Mesothelial cell of epicardium (in vitro differentiated cells): ENCODE results near the gene OTUB2. TPM values are rescaled to one million over a fixed set of nuclear protein-coding genes. Genes with fewer than 3 reads are reported as not detected.

Experiments used
- DNase-seq, 2 experiments: peaks; one replicate each; pipeline ENCODE4 v3.0.0; 2021; ENCODE audit warnings: low spot score in 2 of 2; ENCODE audit not compliant: unreplicated experiment in 2 of 2
- H3K27ac Mint-ChIP-seq: 2 replicates; pipeline ENCODE4 v1.8.0; 2021; ENCODE audit warnings: mixed read lengths
- H3K27me3 Mint-ChIP-seq: 2 replicates; pipeline ENCODE4 v1.8.0; 2021; ENCODE audit warnings: low read depth, mixed read lengths
- H3K36me3 Mint-ChIP-seq: 2 replicates; pipeline ENCODE4 v1.8.0; 2021; ENCODE audit warnings: mixed read lengths
- H3K4me1 Mint-ChIP-seq: 2 replicates; pipeline ENCODE4 v1.8.0; 2021; ENCODE audit warnings: mixed read lengths
- H3K4me3 Mint-ChIP-seq: 2 replicates; pipeline ENCODE4 v1.8.0; 2021; ENCODE audit warnings: mild to moderate bottlenecking, moderate library complexity, mixed read lengths
- H3K9me3 Mint-ChIP-seq: 2 replicates; pipeline ENCODE4 v1.8.0; 2021; ENCODE audit warnings: mixed read lengths
- total RNA-seq: library from RNA; stranded (reverse); gene quantifications from 3 replicates; pipeline ENCODE4 v1.2.1, GENCODE V29; 2021
- TF ChIP-seq, protein P1 (sequence below): fragments of 200-600 bp; sonication (generic); IDR thresholded peaks from one replicate; pipeline ENCODE4 v1.5.0; 2021; ENCODE audit warnings: antibody characterized with exemption; ENCODE audit not compliant: unreplicated experiment

The OTUB2 gene
- total RNA-seq, 1 donor from 2014 or later = 6.6 TPM

DNA sequence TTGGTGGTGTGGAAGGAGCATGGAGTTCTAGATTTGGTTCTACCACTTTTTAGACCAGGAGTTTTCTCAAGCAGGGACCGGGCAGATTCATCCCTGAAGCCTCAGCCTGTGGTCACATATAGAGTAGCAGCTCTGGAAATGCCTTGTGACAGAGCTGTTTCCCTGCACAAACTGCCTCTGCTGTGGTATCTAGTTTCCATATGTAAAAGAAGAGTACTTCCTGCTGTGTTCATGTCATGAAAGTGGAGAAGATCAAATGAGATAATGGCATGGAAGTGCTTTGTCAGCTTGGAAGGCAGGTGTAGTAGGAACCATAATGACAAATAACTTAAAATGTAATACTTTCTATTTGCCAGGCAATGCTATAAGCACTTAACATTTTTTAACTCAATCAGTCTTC is 26.1 kb downstream of the OTUB2 start:
- H3K27ac Mint-ChIP-seq = no peak overlapping the region
- TF ChIP-seq, protein P1, sequence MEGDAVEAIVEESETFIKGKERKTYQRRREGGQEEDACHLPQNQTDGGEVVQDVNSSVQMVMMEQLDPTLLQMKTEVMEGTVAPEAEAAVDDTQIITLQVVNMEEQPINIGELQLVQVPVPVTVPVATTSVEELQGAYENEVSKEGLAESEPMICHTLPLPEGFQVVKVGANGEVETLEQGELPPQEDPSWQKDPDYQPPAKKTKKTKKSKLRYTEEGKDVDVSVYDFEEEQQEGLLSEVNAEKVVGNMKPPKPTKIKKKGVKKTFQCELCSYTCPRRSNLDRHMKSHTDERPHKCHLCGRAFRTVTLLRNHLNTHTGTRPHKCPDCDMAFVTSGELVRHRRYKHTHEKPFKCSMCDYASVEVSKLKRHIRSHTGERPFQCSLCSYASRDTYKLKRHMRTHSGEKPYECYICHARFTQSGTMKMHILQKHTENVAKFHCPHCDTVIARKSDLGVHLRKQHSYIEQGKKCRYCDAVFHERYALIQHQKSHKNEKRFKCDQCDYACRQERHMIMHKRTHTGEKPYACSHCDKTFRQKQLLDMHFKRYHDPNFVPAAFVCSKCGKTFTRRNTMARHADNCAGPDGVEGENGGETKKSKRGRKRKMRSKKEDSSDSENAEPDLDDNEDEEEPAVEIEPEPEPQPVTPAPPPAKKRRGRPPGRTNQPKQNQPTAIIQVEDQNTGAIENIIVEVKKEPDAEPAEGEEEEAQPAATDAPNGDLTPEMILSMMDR = no peak
- H3K4me1 Mint-ChIP-seq = peaks cover 16% of the 10 kb centered on the region
- H3K4me3 Mint-ChIP-seq = no peak overlapping the region
- DNase-seq = no peak
- no peaks in the 10 kb centered on the region for H3K9me3 Mint-ChIP-seq
- no peaks in the 10 kb centered on the region for H3K27me3 Mint-ChIP-seq
- H3K36me3 Mint-ChIP-seq = peaks cover 58% of the 10 kb centered on the region

DNA sequence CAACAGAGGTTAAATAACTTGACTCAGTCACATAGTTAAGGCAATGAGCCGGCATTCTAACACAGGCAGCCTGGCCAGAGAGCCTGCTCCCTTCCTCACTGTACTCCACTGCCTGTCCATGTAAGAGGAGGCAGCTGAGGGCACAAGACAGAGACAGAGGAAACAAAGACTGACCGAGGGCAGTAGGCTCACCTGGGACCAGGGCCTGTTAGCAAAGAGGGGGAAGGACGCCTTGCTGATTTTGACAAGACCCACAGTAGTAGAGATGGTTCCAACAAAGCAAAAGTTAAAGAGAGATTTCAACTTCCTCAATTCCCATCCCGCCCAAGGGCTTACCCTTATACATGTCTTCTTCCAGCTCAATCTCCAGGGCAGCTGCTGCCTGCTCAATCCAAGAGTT is 26.5 kb downstream of the OTUB2 start:
- Mint-ChIP-seq H3K9me3 (no peaks in the 10 kb centered on the region), H3K4me3 (no peak overlapping the region), H3K36me3 (peaks cover 62% of the 10 kb centered on the region), H3K27me3 (no peaks in the 10 kb centered on the region), H3K27ac (no peak overlapping the region), H3K4me1 (peaks cover 16% of the 10 kb centered on the region)
- TF ChIP-seq, protein P1 = no peak
- no peak for DNase-seq

DNA sequence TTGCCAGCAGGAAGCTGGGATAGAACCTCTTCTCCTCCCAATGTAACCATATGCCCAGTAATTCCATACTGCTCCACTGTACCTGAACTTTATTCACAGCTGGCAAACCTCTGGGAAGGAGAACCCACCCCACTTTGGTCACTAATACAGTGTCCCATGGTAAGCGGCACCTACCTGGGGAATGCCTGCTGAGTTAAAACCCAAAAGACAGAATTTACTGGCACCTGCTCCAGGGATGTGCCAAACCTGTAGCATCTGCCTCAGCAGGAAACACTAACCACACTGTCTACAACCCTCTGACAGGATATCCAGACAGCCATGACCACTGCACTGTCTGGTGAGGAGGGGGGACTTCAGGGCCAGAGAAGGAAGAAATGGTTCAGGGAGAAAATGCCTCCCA is 28.3 kb downstream of the OTUB2 start:
- Mint-ChIP-seq H3K36me3 (peaks cover 74% of the 10 kb centered on the region), H3K4me1 (peaks cover 2% of the 10 kb centered on the region), H3K27ac (no peak overlapping the region), H3K9me3 (no peaks in the 10 kb centered on the region), H3K27me3 (no peaks in the 10 kb centered on the region), H3K4me3 (no peak overlapping the region)
- peak in 1 of 2 experiments; percentile 19 for DNase-seq
- TF ChIP-seq, protein P1 = no peak

DNA sequence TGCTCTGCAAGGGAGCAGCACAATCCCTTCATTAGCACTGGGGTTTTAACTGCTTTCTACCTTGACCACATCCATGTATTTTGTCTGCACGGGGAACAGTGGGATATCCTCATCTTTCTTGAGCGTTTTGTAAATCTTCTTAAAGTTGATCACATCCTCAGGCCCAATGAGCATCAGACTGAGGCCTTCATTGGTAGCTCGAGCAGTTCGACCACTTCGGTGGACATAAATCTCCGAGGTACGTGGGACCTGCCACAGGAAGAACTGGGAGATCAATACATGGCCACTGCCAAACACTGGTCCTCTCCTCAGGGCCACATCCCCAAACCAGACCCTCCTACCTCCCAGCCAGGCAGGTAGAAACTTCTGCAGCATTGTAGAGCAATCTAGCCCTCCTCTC is 28.8 kb downstream of the OTUB2 start:
- peaks cover 71% of the 10 kb centered on the region for H3K36me3 Mint-ChIP-seq
- H3K4me3 Mint-ChIP-seq = no peak overlapping the region
- H3K27ac Mint-ChIP-seq = no peak overlapping the region
- H3K9me3 Mint-ChIP-seq = no peaks in the 10 kb centered on the region
- peak in 1 of 2 experiments; percentile 17 for DNase-seq
- no peaks in the 10 kb centered on the region for H3K27me3 Mint-ChIP-seq
- peaks cover 2% of the 10 kb centered on the region for H3K4me1 Mint-ChIP-seq
- TF ChIP-seq, protein P1 = no peak

DNA sequence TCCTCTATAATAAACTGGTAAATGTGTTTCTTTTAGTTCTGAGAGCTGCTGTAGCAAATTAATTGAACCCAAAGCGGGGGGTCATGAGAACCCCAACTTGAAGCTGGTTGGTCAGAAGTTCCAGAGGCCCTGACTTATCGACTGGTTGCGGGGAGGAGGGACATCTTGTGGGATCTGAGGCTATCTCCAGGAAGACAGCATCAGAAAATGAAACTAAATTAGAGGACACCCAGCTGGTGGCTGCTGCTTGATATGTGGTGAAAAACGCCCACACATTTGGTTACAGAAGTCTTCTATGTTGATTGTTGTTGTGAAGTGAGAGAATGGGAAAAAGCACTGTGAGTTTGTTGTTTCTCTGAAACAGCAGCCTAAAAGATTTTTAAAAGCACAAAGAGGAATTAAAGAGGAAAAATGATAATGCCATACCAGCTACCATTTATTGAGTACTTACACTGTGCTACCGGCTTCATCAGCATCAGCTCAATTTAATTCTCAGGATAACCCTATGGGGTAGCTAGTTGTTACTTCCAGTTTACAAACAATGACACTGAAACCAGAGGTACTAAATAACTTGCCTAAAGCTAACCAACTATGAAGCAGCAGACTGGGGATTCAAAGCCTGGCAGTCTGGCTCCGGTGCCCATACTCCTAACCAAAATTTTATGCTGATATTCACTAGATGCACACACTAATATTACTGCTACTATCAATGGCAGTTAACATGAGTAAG is 30.6 kb downstream of the OTUB2 start:
- Mint-ChIP-seq H3K4me3 (no peak overlapping the region), H3K27ac (no peak overlapping the region), H3K9me3 (no peaks in the 10 kb centered on the region), H3K27me3 (no peaks in the 10 kb centered on the region), H3K36me3 (peaks cover 56% of the 10 kb centered on the region), H3K4me1 (no peaks in the 10 kb centered on the region)
- DNase-seq = no peak
- TF ChIP-seq, protein P1 = no peak
